Body of pancreas (tissue), 4 donors: ENCODE data around the gene DYNLRB1. TPM values are rescaled to one million over a fixed set of nuclear protein-coding genes. Genes with fewer than 3 reads are reported as not detected.

Experiments
- ATAC-seq: fragments of 150-250 bp; one replicate; pipeline ENCODE4 v1.9.1; 2016
- DNase-seq, 4 donors: peaks; one replicate each; pipeline ENCODE4 v3.0.0-alpha.2; 2019
- H3K27ac ChIP-seq, 4 donors: fragments of 200-600 bp; sonication (generic); 1 replicate in 3 of 4; 2 replicates in 1 of 4; pipeline versions ENCODE4 v1.5.1 to v1.6.1; 2016 to 2019; ENCODE audit warnings: mild to moderate bottlenecking in 1 of 4, mixed read lengths in 1 of 4, moderate library complexity in 1 of 4
- H3K27me3 ChIP-seq, 2 donors: fragments of 200-600 bp; sonication (generic); one replicate each; pipeline ENCODE4 v1.6.0; 2016; ENCODE audit warnings: mild to moderate bottlenecking in 1 of 2
- H3K36me3 ChIP-seq, 2 donors: fragments of 200-600 bp; sonication (generic); replicated peaks in 1 of 2; 2 replicates each; pipeline ENCODE4 v1.5.1; 2016; ENCODE audit warnings: low read depth in 2 of 2; ENCODE audit not compliant: insufficient read depth in 1 of 2
- H3K4me1 ChIP-seq: fragments of 200-600 bp; sonication (generic); one replicate; pipeline ENCODE4 v1.6.0; 2016
- H3K4me3 ChIP-seq, 2 donors: fragments of 200-600 bp; sonication (generic); 1 replicate in 1 of 2; 2 replicates in 1 of 2; pipeline ENCODE4 v1.5.1; 2016 to 2019
- H3K9me3 ChIP-seq, 3 donors: fragments of 200-600 bp; sonication (generic); 1 replicate in 2 of 3; 2 replicates in 1 of 3; pipeline ENCODE4 v1.5.1; 2016
- CTCF ChIP-seq, 7 experiments: fragments of 450-650 bp in 4 of 7; fragments of 200-600 bp in 3 of 7; sonication (generic) in 3 of 7; IDR thresholded peaks; one replicate each; pipeline ENCODE4 v1.5.1; 2016 to 2019; ENCODE audit warnings: antibody characterized with exemption in 7 of 7
- POLR2A ChIP-seq, 3 donors: fragments of 450-650 bp; IDR thresholded peaks; one replicate each; pipeline ENCODE4 v1.6.1; 2016; ENCODE audit warnings: antibody characterized with exemption in 3 of 3, mild to moderate bottlenecking in 2 of 3
- WGBS, 2 donors: methylation state at CpG; one replicate each; pipeline ENCODE4 v1.1.5; 2017; 5-methylcytosine and 5-hydroxymethylcytosine counted together
- intact Hi-C: fragments of 100-400 bp; cut with DNase I; formaldehyde crosslinking; loops from one replicate; pipeline ENCODE4 v1.15.1; 2023
- total RNA-seq, 2 donors: library from RNA; depleted of rRNA; stranded (reverse); fragments of >200 nt; gene quantifications; one replicate each; pipeline ENCODE4 v1.1.0, GENCODE V29; 2016

The DYNLRB1 gene
- total RNA-seq, 2 donors from 2014 or later, result 58.9 to 64.3 TPM

DNA sequence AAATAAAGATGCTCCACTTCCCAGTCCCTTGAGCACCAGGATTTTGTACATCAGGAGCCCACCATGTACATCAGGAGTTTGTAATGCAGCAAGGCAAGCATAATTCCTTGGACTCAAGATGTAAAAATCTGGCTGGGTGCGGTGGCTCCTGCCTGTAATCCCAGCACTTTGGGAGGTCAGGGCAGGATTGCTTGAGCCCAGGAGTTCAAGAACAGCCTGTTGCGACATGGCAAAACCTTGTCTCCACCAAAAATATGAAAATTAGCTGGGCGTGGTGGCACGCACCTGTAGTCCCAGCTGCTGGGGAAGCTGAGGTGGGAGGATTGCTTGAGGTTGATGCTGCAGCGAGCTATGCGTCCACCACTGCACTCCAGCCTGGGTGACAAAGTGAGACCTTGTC lies 26.2 kb downstream of the DYNLRB1 start:
- no peak for ATAC-seq
- 96 to 97% methylated on average over 6 of the region's 6 CpGs for WGBS, 2 donors
- no peaks in the 10 kb centered on the region for H3K4me1 ChIP-seq
- no peak for TF ChIP-seq CTCF (IDR thresholded peaks at IDR 0.05)
- no peak for TF ChIP-seq POLR2A (IDR thresholded peaks at IDR 0.05)
- no peak overlapping the region for H3K4me3 ChIP-seq
- intact Hi-C loops, result no loop called here
- no peak for DNase-seq
- no peaks in the 10 kb centered on the region for H3K9me3 ChIP-seq
- peaks cover 0 to 6% of the 10 kb centered on the region in 2 donors for H3K36me3 ChIP-seq
- H3K27me3 ChIP-seq, result no peaks in the 10 kb centered on the region
- no peak overlapping the region for H3K27ac ChIP-seq

DNA sequence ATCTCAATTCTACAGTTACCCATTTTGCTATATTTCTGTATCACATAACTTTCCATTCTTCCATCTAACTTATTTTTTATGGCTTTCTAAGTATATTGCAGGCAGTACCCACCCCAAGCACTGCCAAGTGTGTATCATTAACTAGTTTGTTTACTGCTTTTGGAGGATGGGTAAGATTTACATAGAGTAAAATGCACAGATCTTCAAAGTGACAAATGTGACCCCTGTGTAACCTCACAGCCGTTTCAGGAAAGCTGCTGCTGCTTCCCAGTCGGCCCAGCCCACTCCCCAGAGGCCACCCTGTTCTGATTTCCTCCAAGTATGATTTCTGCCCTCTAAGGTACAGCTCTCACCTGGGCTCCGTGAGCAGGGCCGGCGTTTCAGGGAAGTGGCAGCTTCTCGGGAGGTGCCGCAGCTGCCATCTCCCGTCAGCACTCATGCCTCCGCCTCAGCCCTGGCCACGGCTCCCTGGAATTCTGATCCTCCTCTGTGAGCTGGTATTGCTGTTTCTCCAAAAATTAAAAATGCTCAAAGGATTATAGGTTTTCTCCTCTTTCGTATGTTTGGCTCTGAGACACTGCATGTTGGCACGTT lies 27.3 kb downstream of the DYNLRB1 start:
- H3K9me3 ChIP-seq, result no peaks in the 10 kb centered on the region
- H3K27ac ChIP-seq, result no peak overlapping the region
- no peak for DNase-seq
- no peak for TF ChIP-seq CTCF (IDR thresholded peaks at IDR 0.05)
- TF ChIP-seq POLR2A (IDR thresholded peaks at IDR 0.05), result no peak
- H3K27me3 ChIP-seq, result no peaks in the 10 kb centered on the region
- no peak for ATAC-seq
- intact Hi-C loops, result no loop called here
- 73 to 76% methylated on average over 7 to 12 of the region's 12 CpGs for WGBS, 2 donors
- H3K36me3 ChIP-seq, result peaks cover 0 to 6% of the 10 kb centered on the region in 2 donors
- H3K4me3 ChIP-seq, result no peak overlapping the region
- no peaks in the 10 kb centered on the region for H3K4me1 ChIP-seq

DNA sequence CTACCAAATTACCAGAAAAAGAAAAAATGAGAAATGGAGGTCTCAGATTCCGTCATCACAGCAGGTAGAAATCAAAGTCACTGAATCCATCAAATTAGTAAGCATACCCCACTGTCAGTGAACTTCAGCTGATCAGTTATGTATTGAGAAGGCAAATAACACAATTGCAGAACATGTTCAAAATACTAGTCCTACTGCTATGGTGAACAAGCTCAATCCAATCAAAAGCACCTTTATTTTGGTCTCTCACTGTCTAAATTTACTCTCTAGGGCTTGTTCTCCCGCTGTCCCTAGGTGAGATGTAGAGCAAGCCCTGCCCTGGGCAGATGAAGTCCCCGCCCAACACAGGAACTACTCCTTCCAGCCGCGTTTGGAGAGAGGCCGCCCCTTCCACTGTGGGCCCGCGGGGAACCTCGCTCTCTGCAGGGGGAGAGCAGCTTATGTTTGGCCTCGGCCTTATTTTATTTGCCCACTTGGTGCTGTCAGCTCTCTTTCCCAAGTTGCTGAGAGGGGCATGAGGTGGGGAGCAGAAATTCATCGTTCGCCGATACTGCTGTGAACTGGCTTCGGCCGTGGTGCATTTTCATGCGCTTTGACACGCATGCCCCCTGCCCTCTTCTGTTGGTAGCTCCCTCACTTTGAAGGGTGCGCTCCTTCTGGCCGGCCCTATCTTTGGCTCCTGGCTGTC lies 28.0 kb downstream of the DYNLRB1 start:
- no peak for TF ChIP-seq POLR2A (IDR thresholded peaks at IDR 0.05)
- no peak for TF ChIP-seq CTCF (IDR thresholded peaks at IDR 0.05)
- intact Hi-C loops, result no loop called here
- no peaks in the 10 kb centered on the region for H3K27me3 ChIP-seq
- ATAC-seq, result no peak
- DNase-seq, result no peak
- no peaks in the 10 kb centered on the region for H3K4me1 ChIP-seq
- no peaks in the 10 kb centered on the region for H3K9me3 ChIP-seq
- no peak overlapping the region for H3K27ac ChIP-seq
- WGBS, 2 donors, result 43 to 68% methylated on average over 19 of the region's 19 CpGs
- no peak overlapping the region for H3K4me3 ChIP-seq
- peaks cover 0 to 6% of the 10 kb centered on the region in 2 donors for H3K36me3 ChIP-seq

- 80 to 94% methylated on average over 11 of the region's 11 CpGs for WGBS, 2 donors
- peak in 1 of 3 donors; percentile 12 for TF ChIP-seq POLR2A (IDR thresholded peaks at IDR 0.05)
- no peak for TF ChIP-seq CTCF (IDR thresholded peaks at IDR 0.05)
- DNase-seq (no peak), ATAC-seq (no peak)
- Histone ChIP-seq H3K9me3 (no peaks in the 10 kb centered on the region), H3K4me3 (no peak overlapping the region), H3K27ac (no peak overlapping the region), H3K27me3 (no peaks in the 10 kb centered on the region), H3K36me3 (no peaks in the 10 kb centered on the region), H3K4me1 (peaks cover 7% of the 10 kb centered on the region)
- intact Hi-C loops, result no loop called here
These were observed 30.5 kb downstream of the DYNLRB1 start for GRCh38 chr20:34546751-34547181.
